GM21526 (cell line): ENCODE results near the gene GATAD2A.

Experiments used
- ATAC-seq: cut with Tn5 transposase; IDR thresholded peaks from one replicate; pipeline ENCODE4 v1.9.1; 2021; ENCODE audit warnings: moderate library complexity; ENCODE audit not compliant: unreplicated experiment, low FRiP score

GATAD2A gene

DNA sequence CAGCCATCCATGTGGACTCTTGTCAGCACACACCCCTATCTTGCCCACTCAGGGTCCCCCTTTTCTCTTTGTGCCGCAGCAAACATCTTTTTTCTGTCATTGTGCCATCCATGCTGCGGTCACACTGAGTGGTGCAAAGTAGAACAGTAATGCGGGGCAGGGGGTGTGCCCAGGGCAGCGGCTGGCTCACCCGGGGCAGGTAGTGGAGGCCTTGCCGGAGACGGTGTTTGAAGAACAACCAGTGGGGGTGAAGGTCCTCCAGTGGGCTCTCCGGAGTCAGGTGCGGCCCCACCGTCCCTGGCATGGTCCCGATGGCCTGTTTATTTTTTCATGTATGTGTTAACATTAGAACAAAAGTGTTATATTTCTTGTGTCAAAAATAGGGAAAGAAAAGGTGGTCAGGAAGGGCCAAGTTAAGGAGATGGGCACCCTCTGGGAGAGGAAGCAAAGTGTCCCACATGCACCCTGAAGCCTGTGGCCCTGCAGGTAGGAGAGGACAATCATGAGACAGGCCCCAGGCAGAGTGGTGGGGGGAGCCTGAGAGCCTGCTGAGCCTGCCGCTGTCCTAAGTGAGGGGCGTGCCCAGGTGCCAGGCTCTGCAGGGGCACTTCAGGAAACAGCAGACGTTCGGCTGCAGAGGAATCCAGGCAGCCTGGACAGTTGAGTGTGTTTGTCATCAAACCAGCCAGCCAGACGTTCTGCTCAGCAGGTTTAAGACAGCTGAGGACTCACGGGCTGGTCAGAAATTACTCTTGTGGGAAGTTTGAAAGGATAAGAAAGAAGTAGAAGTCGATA lies 97.5 kb downstream of the GATAD2A start:
- no peak for ATAC-seq

DNA sequence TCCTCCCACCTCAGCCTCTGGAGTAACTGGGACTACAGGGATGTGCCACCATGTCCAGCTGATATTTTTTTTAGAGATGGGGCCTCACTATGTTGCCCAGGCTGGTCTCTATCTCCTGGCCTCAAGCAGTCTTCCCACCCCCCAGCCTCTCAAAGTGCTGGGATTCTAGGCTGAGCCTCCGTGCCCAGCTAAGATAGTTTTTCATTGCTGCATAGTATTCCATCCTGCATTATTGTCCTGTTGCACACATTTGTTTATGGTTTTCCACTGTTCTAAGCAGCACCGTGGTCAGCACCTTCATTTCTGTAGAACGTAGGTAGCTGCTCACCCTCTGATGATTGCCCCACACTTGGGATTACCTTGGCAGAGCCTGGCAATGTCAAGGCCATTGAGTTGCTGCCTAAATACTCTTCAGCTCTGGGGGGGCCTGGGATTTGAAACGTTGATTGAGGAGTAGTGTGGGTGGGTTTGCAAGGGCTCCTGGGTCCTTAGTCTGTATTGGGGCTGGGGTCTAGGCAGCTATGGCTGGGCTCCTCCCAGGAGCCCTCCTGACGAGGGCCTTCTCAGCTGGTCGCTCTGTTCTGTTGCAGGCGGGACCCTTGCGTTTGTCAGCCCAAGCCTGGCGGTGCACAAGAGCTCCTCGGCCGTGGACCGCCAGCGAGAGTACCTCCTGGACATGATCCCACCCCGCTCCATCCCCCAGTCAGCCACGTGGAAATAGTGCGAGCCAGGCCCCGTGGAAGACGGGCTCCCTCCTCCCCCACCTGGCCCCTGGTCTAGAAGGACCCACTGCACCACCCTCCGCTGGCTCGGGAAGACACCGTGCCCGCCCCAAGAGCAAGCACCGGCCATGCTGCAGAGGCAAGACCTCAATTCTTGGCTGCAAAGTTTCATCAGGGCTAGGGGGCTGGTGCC lies 99.5 kb downstream of the GATAD2A start:
- no peak for ATAC-seq

DNA sequence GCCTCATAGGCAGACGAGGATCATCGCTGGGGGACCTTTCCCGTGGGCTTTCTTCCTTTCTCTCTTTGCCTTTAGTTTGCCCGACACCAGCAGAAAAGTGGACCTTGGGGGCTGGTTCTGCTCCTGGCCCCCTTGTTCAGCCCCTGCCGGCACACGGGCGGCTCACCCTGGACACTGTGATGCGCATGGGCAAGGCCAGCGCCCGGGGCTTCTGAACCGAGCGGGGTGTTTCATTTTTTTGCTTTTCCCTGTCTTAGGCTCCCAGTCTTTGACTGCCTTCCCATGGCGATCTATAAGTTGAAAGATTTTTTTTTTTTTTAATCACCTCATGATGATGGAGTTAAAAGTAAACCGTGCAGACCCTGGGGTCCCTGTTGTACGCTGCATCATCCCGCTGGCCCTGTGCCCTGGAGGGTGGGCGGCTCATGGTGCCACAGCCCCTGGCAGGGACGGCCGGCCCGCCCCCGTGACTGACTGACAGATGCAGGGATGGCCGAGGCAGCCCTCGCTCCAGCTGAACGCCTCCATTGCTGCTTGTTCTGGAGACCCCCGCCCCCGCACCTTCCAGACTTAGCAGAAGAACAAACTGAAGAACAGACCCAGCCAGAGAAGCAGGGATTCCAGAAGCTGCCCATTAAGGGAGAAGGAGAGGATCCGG lies 100.3 kb downstream of the GATAD2A start:
- ATAC-seq = no peak

DNA sequence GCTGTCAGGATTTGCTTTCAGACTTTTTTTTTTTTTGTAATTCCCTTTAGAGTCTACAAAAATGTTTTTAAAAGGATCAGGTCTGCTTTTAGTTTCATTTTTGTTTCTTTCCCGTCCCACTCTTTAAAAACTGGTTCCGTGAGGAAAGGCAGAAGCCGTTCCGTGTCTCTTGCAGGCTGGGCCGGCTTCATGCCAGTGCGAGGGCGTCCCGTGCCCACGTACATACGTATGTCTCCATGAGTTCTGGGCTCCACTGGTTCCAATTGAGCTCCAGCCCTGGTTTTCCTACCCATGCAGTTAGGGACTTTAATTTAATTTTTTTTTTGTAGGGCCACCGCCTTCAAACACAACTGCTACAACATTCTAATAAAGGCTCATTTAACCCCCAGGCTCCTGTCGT lies 101.1 kb downstream of the GATAD2A start:
- no peak for ATAC-seq

DNA sequence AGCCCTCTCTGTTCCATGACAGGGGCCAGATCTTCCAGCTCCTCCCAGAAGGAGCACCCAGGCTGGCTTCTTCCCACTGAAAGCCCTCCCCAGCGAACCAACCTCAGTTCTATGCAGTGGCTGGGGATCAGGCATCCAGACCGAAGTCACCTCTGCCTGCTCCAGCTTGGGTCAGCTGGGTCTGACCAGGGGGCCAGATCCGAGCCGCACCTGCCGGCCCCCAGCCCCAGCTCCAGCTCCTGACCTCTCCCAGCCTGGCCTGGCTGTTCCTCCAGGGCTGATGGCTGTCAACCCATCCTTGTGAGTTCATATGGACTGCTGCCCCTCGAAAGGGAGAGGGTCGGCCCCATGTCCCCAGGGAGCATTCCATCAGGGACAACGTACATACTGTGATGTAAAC lies 101.9 kb downstream of the GATAD2A start:
- no peak for ATAC-seq

DNA sequence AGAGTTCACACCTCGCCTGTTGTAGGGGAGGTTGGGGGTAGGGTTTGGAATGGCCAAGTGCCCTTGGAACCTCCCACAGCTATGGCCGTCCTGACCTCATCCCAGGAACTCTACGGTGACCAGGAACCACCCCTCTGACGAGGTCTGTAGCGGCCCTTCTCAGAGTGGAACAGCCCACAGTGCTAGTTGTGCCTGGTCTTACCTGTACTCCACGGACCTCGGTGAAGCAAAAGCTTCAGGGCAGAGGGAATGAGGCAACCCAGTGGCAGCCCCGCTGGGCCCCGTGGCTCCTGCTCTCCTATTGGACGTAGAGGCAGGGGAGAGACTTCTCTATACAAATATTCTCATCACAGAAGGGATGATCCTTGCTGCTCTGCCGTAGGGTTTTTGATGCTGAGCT lies 102.7 kb downstream of the GATAD2A start:
- ATAC-seq = no peak

DNA sequence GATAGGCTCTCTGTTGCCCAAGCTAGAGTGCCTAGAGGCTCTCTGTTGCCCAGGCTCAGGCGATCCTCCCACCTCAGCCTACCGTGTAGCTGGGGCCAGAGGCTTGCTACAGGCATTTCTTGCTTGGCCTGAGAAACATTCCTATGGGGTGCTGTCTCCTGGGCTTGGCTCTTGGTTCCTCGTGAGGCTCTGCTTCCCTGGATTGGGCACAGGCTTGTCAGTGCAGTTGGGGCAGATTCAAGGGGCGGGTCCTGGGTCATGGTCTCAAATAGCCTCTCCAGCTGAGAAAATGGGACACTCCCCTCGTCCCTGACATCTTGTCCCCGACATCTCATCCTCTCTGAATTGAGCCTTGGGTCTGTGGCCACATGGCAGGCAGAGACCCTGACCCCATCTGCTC lies 105.0 kb downstream of the GATAD2A start:
- ATAC-seq = no peak

DNA sequence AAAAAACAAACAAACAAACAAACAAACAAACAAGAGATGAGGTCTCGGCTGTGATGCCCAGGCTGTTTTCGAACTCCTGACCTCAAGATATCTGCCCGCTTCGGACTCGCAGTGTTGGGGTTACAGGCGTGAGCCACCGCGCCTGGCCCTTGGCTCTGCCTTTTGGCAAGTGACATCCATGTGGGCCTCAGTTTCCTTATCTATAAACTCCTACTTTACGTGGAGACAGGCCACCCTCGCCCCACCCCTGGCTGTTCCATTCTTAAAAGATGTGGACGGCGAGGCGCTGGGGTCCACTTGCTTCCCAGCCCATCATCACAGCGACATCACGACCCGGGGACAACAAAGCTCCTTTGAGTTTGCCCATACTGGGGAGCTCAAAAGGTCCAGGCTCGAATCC lies 108.2 kb downstream of the GATAD2A start:
- ATAC-seq = no peak

DNA sequence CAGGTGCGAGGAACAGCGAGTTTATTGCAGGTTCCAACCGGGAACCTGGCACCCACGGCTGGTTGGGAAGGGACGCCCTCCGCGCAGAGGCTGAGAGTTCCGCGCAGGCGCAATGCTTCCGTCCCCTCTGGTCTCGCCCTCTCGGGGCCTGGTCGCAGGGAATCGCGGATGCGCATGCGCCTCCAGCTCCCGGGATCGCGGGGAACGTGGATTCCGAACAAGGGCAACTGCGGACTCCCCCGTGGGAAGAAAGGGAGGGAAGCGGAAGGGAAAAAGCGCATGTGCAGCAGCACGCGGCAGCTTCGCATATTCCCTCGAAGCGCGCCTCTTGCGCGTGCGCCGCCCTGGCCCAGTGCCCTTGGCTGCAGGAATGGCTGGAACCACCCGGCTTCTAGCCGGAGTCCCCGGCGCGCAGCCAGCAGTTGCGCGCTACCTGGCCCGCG lies 108.8 kb downstream of the GATAD2A start:
- no peak for ATAC-seq

DNA sequence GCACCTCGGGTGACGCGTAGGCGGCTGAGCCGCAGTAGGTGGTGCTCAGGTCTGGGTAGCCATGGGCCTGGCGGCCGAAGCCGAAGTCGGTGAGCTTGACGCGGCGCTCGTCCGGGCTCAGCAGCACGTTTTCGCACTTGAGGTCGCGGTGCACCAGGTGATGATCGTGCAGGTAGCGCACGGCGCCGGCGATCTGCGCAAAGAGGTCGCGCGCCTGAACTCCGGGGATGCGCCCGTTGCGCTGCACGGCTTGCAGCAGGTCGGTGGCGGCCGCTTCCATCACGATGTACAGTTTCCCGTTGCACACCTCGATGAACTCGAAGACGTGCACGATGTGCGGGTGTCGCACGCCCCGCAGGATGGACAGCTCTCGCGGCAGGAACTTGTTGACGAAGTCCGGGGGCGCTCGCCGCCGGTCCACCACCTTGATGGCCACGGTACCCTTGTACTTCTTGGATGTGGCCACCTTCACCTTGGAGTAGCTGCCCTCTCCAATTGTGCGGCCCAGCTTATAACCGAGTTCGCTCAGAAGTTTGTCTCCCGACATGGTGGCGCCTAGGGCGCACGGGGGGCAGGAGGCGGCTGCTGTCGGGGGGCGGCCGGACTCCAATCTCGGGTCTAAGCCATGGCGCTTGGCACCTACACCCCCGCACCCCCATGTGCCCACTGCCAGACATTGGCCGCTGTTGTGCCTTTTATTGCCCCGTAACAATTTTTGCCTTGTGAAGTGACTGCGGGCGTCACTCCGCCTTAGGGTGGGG lies 109.6 kb downstream of the GATAD2A start, which contains the start of gene TSSK6:
Gene TSSK6 (minus strand): TSS at position 668 of the 761 bp plus-strand sequence. CDS start 121 bp downstream, at position 547.
- no peak for ATAC-seq

DNA sequence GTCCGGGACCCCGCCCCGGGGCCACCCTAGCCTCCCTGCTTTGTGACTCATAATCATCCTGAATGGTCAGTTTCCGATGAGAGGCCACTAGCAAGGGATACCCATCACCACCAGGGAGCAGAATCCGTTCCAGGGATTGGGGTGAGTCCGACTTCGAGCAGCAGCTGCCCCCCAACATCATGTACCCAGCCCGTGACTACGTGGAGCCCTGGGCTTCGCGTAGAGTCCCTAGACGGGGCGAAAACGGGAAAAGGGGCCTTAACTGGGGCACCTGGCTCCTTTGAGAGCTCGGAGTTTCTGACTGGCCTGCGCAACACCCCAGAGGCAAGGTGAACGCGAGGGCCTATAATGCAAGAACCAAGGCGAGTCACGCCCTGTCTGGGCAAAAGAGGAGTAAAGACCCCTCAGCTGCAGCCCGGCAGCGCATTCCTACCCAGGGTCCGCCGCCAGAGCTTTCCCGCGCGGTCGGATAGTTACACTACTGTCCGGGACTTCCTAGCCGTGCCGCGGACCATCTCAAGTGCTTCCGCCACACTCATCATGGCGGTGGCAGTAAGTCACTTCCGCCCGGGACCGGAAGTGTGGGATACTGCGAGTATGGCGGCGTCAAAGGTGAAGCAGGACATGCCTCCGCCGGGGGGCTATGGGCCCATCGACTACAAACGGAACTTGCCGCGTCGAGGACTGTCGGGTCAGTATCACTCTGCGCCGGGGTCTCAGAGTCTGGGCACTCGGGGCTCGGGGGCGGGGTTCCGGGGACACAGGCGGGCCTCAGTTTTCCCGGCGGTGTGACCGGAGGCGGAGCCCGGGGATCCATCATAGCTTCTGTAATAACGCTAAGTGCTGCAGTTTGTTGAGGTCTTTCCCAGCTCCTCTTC lies 110.4 kb downstream of the GATAD2A start, which contains the start of gene NDUFA13:
Gene NDUFA13 (plus strand): TSS at position 584 of the 878 bp plus-strand sequence. CDS start 14 bp downstream, at position 598.
- ATAC-seq = peak; percentile 77

DNA sequence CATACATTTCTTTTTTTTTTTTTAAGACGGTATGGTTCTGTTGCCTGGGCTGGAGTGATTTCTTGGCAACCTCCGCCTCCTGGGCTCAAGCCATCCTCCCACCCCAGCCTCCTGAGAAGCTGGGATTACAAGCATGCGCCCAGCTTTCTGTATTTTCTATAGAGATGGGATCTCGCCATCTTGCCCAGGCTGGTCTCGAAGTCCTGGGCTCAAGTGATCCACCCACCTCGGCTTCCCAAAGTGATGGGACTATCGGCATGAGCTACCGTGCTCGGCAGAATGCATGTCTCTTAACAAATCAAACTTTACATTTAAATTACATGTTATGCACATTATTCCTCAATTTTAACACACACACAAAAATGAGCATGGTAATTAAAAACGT lies 111.8 kb downstream of the GATAD2A start:
- ATAC-seq = no peak

DNA sequence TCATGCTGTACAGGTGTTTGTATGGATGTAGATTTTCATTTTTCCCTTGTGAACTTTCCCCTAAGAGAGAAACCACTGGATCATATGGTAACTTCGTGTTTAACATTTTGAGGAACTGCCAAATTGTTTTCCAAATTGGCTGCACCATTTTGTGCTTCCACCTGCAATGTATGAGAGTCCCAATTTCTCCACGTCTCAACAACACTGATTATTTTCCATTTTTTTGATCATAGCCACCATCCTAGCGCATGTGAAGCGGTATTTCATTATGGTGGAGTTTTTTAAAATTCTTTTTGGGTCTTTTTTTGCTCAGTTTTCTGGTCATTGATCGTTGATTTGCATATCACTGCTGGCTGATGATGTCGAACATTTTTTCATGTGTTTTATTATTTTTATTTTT lies 115.5 kb downstream of the GATAD2A start:
- no peak for ATAC-seq

DNA sequence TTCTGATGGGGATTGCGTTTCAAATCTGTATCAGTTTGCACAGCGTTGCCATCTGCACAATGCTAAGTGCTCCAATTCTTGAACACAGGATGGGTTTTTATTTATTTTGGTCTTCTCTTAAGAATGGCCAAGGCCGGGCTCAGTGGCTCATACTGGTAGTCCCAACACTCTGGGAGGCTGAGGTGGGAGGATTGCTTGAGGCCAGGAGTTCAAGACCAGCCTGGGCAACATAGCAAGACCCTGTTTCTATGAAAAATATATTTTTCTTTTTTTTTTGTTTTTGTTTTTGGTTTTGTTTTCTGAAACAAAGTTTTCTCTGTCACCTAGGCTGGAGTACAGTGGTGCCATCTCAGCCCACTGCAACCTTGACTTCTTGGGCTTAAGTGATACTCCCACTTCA lies 117.7 kb downstream of the GATAD2A start:
- no peak for ATAC-seq

DNA sequence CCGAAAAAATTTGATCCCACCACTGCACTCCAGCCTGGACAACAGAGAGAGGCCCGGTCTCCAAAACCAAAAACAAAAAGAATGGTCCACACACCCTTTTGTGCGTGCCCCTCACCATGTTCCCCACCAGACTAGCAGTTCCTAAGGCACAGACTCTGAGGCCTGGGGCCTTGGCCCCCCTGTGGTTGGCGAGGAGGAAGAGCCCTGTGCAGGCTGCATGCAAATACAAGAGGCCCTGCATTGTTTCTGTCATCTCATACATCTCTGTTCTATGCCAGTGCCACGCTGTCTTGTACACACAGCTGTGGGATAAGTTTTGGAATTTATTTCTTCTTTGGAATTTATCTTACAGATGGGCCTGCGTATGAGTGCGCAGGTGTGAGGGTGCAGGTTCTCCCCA lies 118.6 kb downstream of the GATAD2A start:
- ATAC-seq = no peak

DNA sequence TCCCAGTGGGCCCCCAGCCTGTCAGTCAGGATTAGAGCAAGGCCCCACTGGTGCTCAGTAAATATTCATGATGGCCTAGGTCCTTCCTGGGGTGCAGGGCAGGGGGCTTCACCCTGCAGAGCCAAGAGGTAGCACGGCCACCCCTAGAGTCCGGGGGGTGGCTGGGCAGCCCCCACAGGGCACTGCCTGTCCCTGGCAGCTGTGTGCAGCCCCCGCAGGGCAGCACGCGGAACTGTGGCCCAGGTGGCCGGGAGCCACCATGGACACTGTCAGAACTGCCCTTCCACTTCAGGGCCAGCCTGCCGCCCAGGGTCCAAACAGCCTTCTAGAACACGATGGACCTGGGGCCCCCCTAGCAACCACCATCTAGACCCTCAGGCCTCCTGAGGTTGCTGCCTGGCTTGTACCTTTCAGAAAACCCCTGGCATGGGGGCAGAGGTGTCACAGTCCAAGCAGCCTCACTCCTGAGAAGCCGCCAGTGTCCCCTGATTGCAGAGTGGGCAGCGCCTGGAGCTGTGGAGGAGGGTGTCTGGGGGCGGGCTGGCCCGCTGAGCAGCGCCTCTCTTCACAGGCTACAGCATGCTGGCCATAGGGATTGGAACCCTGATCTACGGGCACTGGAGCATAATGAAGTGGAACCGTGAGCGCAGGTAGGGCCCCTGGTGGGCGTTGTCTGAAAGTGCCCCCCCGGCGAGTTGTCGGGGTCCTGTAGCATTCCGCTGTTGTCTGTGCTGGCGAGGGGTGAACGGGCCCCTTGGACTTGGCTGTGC lies 120.3 kb downstream of the GATAD2A start:
- ATAC-seq = no peak

DNA sequence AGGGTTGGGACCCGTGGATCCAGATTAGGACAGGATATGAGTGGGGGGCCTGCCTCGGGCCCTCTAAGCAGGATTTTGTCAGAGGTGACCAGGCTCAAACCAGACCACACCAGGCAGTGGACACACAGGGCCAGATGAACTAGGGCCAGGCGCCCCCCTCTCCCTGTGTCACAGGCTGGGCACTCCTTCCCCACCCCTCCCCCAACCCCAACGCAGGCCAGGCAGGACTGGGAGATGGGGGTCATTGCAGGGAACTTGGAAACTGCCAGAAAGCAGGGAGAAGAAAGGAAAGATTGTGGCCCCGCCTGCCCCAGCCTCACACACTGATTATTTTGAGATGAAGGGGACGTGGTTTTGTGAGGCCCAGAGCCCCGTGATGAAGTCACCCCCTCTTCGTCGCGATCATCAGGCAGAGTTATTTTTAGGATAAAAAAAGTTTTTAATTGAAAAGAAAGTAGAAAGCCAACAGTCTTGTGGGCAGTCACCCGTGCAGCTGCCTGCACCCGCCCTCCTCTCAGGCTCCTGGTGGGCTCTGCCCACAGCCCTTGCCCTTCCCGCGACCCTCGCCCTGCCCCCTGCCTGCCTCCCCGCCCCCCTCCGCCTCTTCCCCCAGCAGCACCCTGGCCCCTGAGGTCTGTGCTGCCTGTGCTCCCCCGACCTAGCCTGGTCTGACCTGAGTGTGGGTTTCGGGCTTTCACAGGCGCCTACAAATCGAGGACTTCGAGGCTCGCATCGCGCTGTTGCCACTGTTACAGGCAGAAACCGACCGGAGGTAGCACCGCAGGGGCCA lies 121.3 kb downstream of the GATAD2A start:
- ATAC-seq = no peak

DNA sequence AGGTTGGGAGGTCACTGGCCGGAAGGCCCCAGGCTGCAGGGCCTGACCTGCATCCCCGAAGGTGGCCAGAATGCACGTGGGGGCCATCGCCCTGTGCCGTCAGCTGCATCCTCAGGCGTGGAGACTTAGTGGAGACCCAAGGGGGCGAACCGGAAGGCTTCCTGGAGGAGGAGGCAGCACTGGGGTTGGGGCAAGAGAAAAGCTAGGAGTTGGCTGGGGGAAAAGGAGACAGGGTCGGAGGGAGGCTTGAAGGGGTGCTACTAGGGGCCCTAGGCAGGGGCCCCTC lies 121.8 kb downstream of the GATAD2A start:
- ATAC-seq = no peak
